HepG2 (cell line): ENCODE data around the gene ACBD3. TPM values are rescaled to one million over a fixed set of nuclear protein-coding genes. Genes with fewer than 3 reads are reported as not detected.

Experiments
- ATAC-seq: fragments of 200-7000 bp; cut with Tn5 transposase; 3 replicates; pipeline ENCODE4 v1.9.1; 2020; ENCODE audit warnings: mild to moderate bottlenecking, moderate library complexity
- BruUV-seq: library from RNA; stranded (reverse); fragments of 400-500 nt; replicated peaks from 2 replicates; lab custom pipeline; 2021; lab: Mats Ljungman, UMichigan
- CTCF ChIA-PET: fragments of 300-600 bp; formaldehyde crosslinking; extraction: SDS; loops from one replicate; lab custom pipeline; 2021; ENCODE audit warnings: low total read pairs, inconsistent platforms, low intra/inter-chr PET ratio; lab: Yijun Ruan, JAX
- POLR2A ChIA-PET: fragments of 350-600 bp; sonication (Branson Sonifier 250); formaldehyde crosslinking; loops from one replicate; lab custom pipeline; 2020; ENCODE audit warnings: antibody characterized with exemption, inconsistent platforms; lab: Yijun Ruan, JAX
- DNase-seq: peaks from one replicate; pipeline ENCODE4 v3.0.0-alpha.2; 2015; ENCODE audit warnings: low spot score
- FAIRE-seq: peaks from 3 replicates; lab custom pipeline; 2011; peaks lifted over from hg19 to GRCh38; lab: Jason Lieb, UNC
- H2AFZ ChIP-seq: one replicate; pipeline ENCODE4 v1.6.1; 2011; ENCODE audit warnings: low read length, inconsistent platforms
- H3K27ac ChIP-seq: fragments of 300-600 bp; 3 replicates; pipeline ENCODE4 v1.8.0; 2011; ENCODE audit warnings: mixed run types, mild to moderate bottlenecking, mixed read lengths, low read length, inconsistent platforms; ENCODE audit not compliant: insufficient read depth; ENCODE audit errors: extremely low read length
- H3K27me3 ChIP-seq, 2 experiments: fragments of 200-600 bp in 1 of 2; 2 replicates in 1 of 2; 3 replicates in 1 of 2; pipeline versions ENCODE4 v1.6.0 to v1.8.0; 2011; ENCODE audit warnings: low read length in 2 of 2, mild to moderate bottlenecking in 2 of 2, moderate library complexity in 2 of 2, inconsistent platforms in 1 of 2; ENCODE audit not compliant: insufficient read depth in 2 of 2, control insufficient read depth in 1 of 2
- H3K36me3 ChIP-seq, 2 experiments: fragments of 200-600 bp in 1 of 2; replicated peaks in 1 of 2; 2 replicates in 1 of 2; 3 replicates in 1 of 2; pipeline versions ENCODE4 v1.5.1 to v1.8.0; 2011; ENCODE audit warnings: low read length in 2 of 2, inconsistent platforms in 1 of 2; ENCODE audit not compliant: insufficient read depth in 2 of 2, control insufficient read depth in 1 of 2
- H3K4me1 ChIP-seq: 2 replicates; pipeline ENCODE4 v1.5.1; 2012; ENCODE audit warnings: low read length, inconsistent platforms; ENCODE audit not compliant: insufficient read depth
- H3K4me2 ChIP-seq: 2 replicates; pipeline ENCODE4 v1.6.0; 2011; ENCODE audit warnings: low read depth, low read length, inconsistent platforms
- H3K4me3 ChIP-seq, 3 experiments: fragments of 200-600 bp in 1 of 3; sonication (generic), shearing (Covaris generic) in 1 of 3; replicated peaks in 1 of 3; 2 replicates each; pipeline ENCODE4 v1.5.1; 2011 to 2016; ENCODE audit warnings: low read length in 3 of 3, inconsistent platforms in 2 of 3, low read depth in 2 of 3, mild to moderate bottlenecking in 2 of 3, control low read depth in 1 of 3, mixed read lengths in 1 of 3; ENCODE audit not compliant: insufficient read depth in 1 of 3
- H3K79me2 ChIP-seq: one replicate; pipeline ENCODE4 v1.6.1; 2011; ENCODE audit warnings: low read length, inconsistent platforms; ENCODE audit not compliant: insufficient read depth
- H3K9ac ChIP-seq: 2 replicates; pipeline ENCODE4 v1.6.0; 2011; ENCODE audit warnings: mild to moderate bottlenecking, low read depth, low read length, inconsistent platforms; ENCODE audit not compliant: insufficient read depth
- H3K9me3 ChIP-seq: 2 replicates; pipeline ENCODE4 v1.5.1; 2012; ENCODE audit warnings: mild to moderate bottlenecking, low read length
- H4K20me1 ChIP-seq: 2 replicates; pipeline ENCODE4 v1.6.0; 2011; ENCODE audit warnings: inconsistent platforms, mild to moderate bottlenecking, low read length, moderate library complexity; ENCODE audit not compliant: insufficient read depth
- GLMP ChIP-seq: sonication (generic); formaldehyde crosslinking; IDR thresholded peaks from 2 replicates; pipeline ENCODE4 v1.9.0; 2021; ENCODE audit warnings: missing genetic modification reagents, mild to moderate bottlenecking, borderline replicate concordance
- LBX2 ChIP-seq: sonication (generic); formaldehyde crosslinking; IDR thresholded peaks from 2 replicates; pipeline ENCODE4 v1.5.0; 2020; ENCODE audit warnings: missing genetic modification reagents, mild to moderate bottlenecking, borderline replicate concordance
- MEIS2 ChIP-seq: sonication (generic); formaldehyde crosslinking; IDR thresholded peaks from 2 replicates; pipeline ENCODE4 v1.9.0; 2021; ENCODE audit warnings: mild to moderate bottlenecking, missing genetic modification reagents
- RCOR2 ChIP-seq: IDR thresholded peaks from 2 replicates; pipeline ENCODE4 v1.6.1; 2016; ENCODE audit warnings: missing biosample characterization, missing genetic modification reagents
- ZBTB1 ChIP-seq: sonication (generic); formaldehyde crosslinking; IDR thresholded peaks from 2 replicates; pipeline ENCODE4 v1.4.0; 2020; ENCODE audit warnings: missing genetic modification reagents, borderline replicate concordance
- ZNF142 ChIP-seq: sonication (generic); formaldehyde crosslinking; IDR thresholded peaks from 2 replicates; pipeline ENCODE4 v1.4.0; 2020; ENCODE audit warnings: missing genetic modification reagents
- ZNF256 ChIP-seq: sonication (generic); formaldehyde crosslinking; conservative IDR thresholded peaks from 2 replicates; pipeline ENCODE4 v1.4.0; 2020; ENCODE audit warnings: missing genetic modification reagents
- ZNF292 ChIP-seq: sonication (generic); formaldehyde crosslinking; IDR thresholded peaks from 2 replicates; pipeline ENCODE4 v1.8.1; 2022; ENCODE audit warnings: mild to moderate bottlenecking, low read depth, missing genetic modification reagents, borderline replicate concordance
- ZNF576 ChIP-seq: sonication (generic); formaldehyde crosslinking; IDR thresholded peaks from 2 replicates; pipeline ENCODE4 v1.4.0; 2020; ENCODE audit warnings: mild to moderate bottlenecking, missing genetic modification reagents
- ZNF7 ChIP-seq: IDR thresholded peaks from 2 replicates; pipeline ENCODE4 v1.6.1; 2016; ENCODE audit warnings: missing biosample characterization, missing genetic modification reagents
- ZNF710 ChIP-seq: sonication (generic); formaldehyde crosslinking; IDR thresholded peaks from 2 replicates; pipeline ENCODE4 v1.5.0; 2020; ENCODE audit warnings: mild to moderate bottlenecking, missing genetic modification reagents, borderline replicate concordance
- ZNF800 ChIP-seq: sonication (generic); formaldehyde crosslinking; IDR thresholded peaks from 2 replicates; pipeline ENCODE4 v1.4.0; 2020; ENCODE audit warnings: missing genetic modification reagents
- ZNF816 ChIP-seq: sonication (generic); formaldehyde crosslinking; IDR thresholded peaks from 2 replicates; pipeline ENCODE4 v1.8.0; 2022; ENCODE audit warnings: missing genetic modification reagents, mild to moderate bottlenecking, borderline replicate concordance
- WGBS: methylation state at CpG from one replicate; pipeline ENCODE4 v1.1.6; 2017; ENCODE audit warnings: low lambda C conversion rate; 5-methylcytosine and 5-hydroxymethylcytosine counted together
- in situ Hi-C: cut with HindIII; loops from 2 replicates; pipeline ENCODE4 v1.10.0; 2017; ENCODE audit warnings: low pct_unique_long_range_greater_than_20kb; ENCODE audit not compliant: extremely low pct_ligation_motif_present
- intact Hi-C: fragments of 100-400 bp; cut with micrococcal nuclease; formaldehyde crosslinking; loops from one replicate; pipeline ENCODE4 v1.10.0; 2022; ENCODE audit not compliant: unreplicated experiment
- polyA plus RNA-seq, 8 experiments: library from polyadenylated mRNA; depleted of rRNA in 3 of 8; stranded (reverse) in 7 of 8; unstranded in 1 of 8; fragments of >200 nt; fragmentation: Illumina TruSeq in 4 of 8; extraction: Trizol in 4 of 8; gene quantifications; 2 replicates each; pipeline versions ENCODE4 v1.2.1 to v1.2.3, GENCODE V29; 2011 to 2016; ENCODE audit warnings: low read depth in 4 of 8, missing spikeins in 1 of 8, mixed read lengths in 1 of 8; ENCODE audit not compliant: insufficient read depth in 1 of 8
- total RNA-seq, 5 experiments: library from RNA; depleted of rRNA; stranded (reverse); fragments of >200 nt; fragmentation: Illumina TruSeq; extraction: Trizol; gene quantifications; 2 replicates each; pipeline ENCODE4 v1.2.3, GENCODE V29; 2016; ENCODE audit warnings: low read depth in 1 of 5

ACBD3 gene
- total and polyA plus RNA-seq, 2 of the 13 experiments (the other 11 are each of a cell fraction or from before 2014, with no cell fraction given): 24.3 to 39.3 TPM

- in situ Hi-C loops (no loop called here), intact Hi-C loops (no loop called here)
- TF ChIP-seq ZNF816 (no peak), RCOR2 (no peak), ZNF7 (no peak), ZNF800 (CRISPR knock-in tag) (no peak), ZNF142 (no peak), MEIS2 (CRISPR knock-in tag) (no peak), ZNF710 (CRISPR knock-in tag) (no peak), ZNF292 (CRISPR knock-in tag) (no peak), ZBTB1 (no peak), ZNF576 (CRISPR knock-in tag) (no peak), GLMP (no peak), LBX2 (no peak), ZNF256 (CRISPR knock-in tag) (no peak)
- H2AFZ ChIP-seq: no peak overlapping the region
- H3K27me3 ChIP-seq: no peaks in the 10 kb centered on the region
- no peak for ATAC-seq
- H3K4me2 ChIP-seq: no peak overlapping the region
- H3K9me3 ChIP-seq: no peaks in the 10 kb centered on the region
- WGBS: 96% methylated on average over 3 of the region's 3 CpGs
- H3K27ac ChIP-seq: no peak overlapping the region
- H3K4me3 ChIP-seq: no peak overlapping the region
- BruUV-seq: no TSS peak
- no peaks in the 10 kb centered on the region for H3K79me2 ChIP-seq
- peaks cover 0 to 18% of the 10 kb centered on the region in 2 experiments; a peak in 2 of 5 replicates for H3K36me3 ChIP-seq
- H3K9ac ChIP-seq: no peak overlapping the region
- ChIA-PET POLR2A (no interaction called here), CTCF (no interaction called here)
- no peak for FAIRE-seq
- DNase-seq: no peak
- H3K4me1 ChIP-seq: peaks cover 5% of the 10 kb centered on the region; the same call in 1 of the 2 replicates
- no peaks in the 10 kb centered on the region for H4K20me1 ChIP-seq
Measured at GRCh38 chr1:226233806-226234205, 47.3 kb upstream of the ACBD3 start.
